Type B pancreatic cell (in vitro differentiated cells): ENCODE results near the gene RHOB. TPM values are rescaled to one million over a fixed set of nuclear protein-coding genes. Genes with fewer than 3 reads are reported as not detected.

Experiments used
- DNase-seq: peaks from one replicate; pipeline ENCODE4 v3.0.0; 2021; ENCODE audit warnings: mixed read lengths; ENCODE audit not compliant: unreplicated experiment; ENCODE audit errors: extremely low spot score
- H3K27ac Mint-ChIP-seq: 2 replicates; pipeline ENCODE4 v1.8.0; 2021; ENCODE audit warnings: mild to moderate bottlenecking, mixed read lengths
- H3K27me3 Mint-ChIP-seq: 2 replicates; pipeline ENCODE4 v1.8.0; 2021; ENCODE audit warnings: mixed read lengths
- H3K36me3 Mint-ChIP-seq: 2 replicates; pipeline ENCODE4 v1.8.0; 2021; ENCODE audit warnings: mixed read lengths
- H3K4me1 Mint-ChIP-seq: one replicate; pipeline ENCODE4 v1.8.0; 2021; ENCODE audit warnings: mixed read lengths; ENCODE audit not compliant: unreplicated experiment
- H3K4me3 Mint-ChIP-seq: 2 replicates; pipeline ENCODE4 v1.8.0; 2021; ENCODE audit warnings: mild to moderate bottlenecking, mixed read lengths
- H3K9me3 Mint-ChIP-seq: 2 replicates; pipeline ENCODE4 v1.8.0; 2021; ENCODE audit warnings: mixed read lengths
- CTCF ChIP-seq: fragments of 200-600 bp; sonication (generic); conservative IDR thresholded peaks from 2 replicates; pipeline ENCODE4 v1.5.0; 2021; ENCODE audit warnings: antibody characterized with exemption, mild to moderate bottlenecking
- long read RNA-seq: library from polyadenylated mRNA; unstranded; transcript quantifications from one replicate; pipeline ENCODE4 v2.0.0, GENCODE V29; 2020
- total RNA-seq: library from RNA; stranded (reverse); gene quantifications from 2 replicates; pipeline ENCODE4 v1.2.1, GENCODE V29; 2021; ENCODE audit warnings: low replicate concordance

Gene RHOB
- total RNA-seq, result 82.8 and 83.5 TPM in 2 replicates
- long read RNA-seq, partial matches to known transcripts, result 0 of 4 reads
- long read RNA-seq, other reads (novel, unspliced or antisense), result 0 of 4 reads

GRCh38 chr2:20446917-20447436, at the start of gene RHOB:
RHOB (plus strand) TSS chr2:20447074; CDS start chr2:20447466, 392 bp downstream.
- H3K36me3 Mint-ChIP-seq, result no peaks in the 10 kb centered on the region
- peaks cover 3% of the 10 kb centered on the region for H3K27me3 Mint-ChIP-seq
- H3K4me1 Mint-ChIP-seq, result peaks cover 35% of the 10 kb centered on the region
- peak; percentile 99 for DNase-seq
- peak within 1 kb of the TSS; percentile 92 for H3K4me3 Mint-ChIP-seq
- peak within 1 kb of the TSS; percentile 74 for H3K27ac Mint-ChIP-seq
- H3K9me3 Mint-ChIP-seq, result no peaks in the 10 kb centered on the region
- TF ChIP-seq CTCF, result no peak

GRCh38 chr2:20397811-20398447, 48.9 kb upstream of the RHOB start:
- Mint-ChIP-seq H3K27ac (no peak overlapping the region), H3K27me3 (peaks cover 12% of the 10 kb centered on the region), H3K4me1 (no peaks in the 10 kb centered on the region), H3K4me3 (no peak overlapping the region), H3K36me3 (no peaks in the 10 kb centered on the region), H3K9me3 (no peaks in the 10 kb centered on the region)
- no peak for TF ChIP-seq CTCF
- DNase-seq, result peak; percentile 29

GRCh38 chr2:20398956-20399567, 47.8 kb upstream of the RHOB start:
- H3K4me1 Mint-ChIP-seq, result no peaks in the 10 kb centered on the region
- no peak overlapping the region for H3K4me3 Mint-ChIP-seq
- H3K9me3 Mint-ChIP-seq, result no peaks in the 10 kb centered on the region
- no peaks in the 10 kb centered on the region for H3K36me3 Mint-ChIP-seq
- no peak overlapping the region for H3K27ac Mint-ChIP-seq
- TF ChIP-seq CTCF, result no peak
- DNase-seq, result peak; percentile 34
- H3K27me3 Mint-ChIP-seq, result peaks cover 12% of the 10 kb centered on the region

GRCh38 chr2:20400306-20400705, 46.6 kb upstream of the RHOB start:
- Mint-ChIP-seq H3K4me1 (no peaks in the 10 kb centered on the region), H3K4me3 (no peak overlapping the region), H3K27me3 (peaks cover 12% of the 10 kb centered on the region), H3K36me3 (no peaks in the 10 kb centered on the region), H3K9me3 (no peaks in the 10 kb centered on the region), H3K27ac (no peak overlapping the region)
- TF ChIP-seq CTCF, result no peak
- DNase-seq, result peak; percentile 7

- Mint-ChIP-seq H3K36me3 (no peaks in the 10 kb centered on the region), H3K4me3 (no peak overlapping the region), H3K27me3 (peaks cover 10% of the 10 kb centered on the region), H3K9me3 (no peaks in the 10 kb centered on the region), H3K4me1 (no peaks in the 10 kb centered on the region), H3K27ac (no peak overlapping the region)
- TF ChIP-seq CTCF, result no peak
- DNase-seq, result peak; percentile 4
These were observed 45.9 kb upstream of the RHOB start for GRCh38 chr2:20400787-20401488.
